Endothelial cell of umbilical vein (primary cell): ENCODE measurements around the gene UFD1.

ENCODE experiments used
- JUN ChIP-seq: IDR thresholded peaks from 2 replicates; pipeline ENCODE4 v1.6.1; 2011; ENCODE audit warnings: borderline replicate concordance, low read depth; ENCODE audit not compliant: insufficient read length, insufficient read depth
- POLR2A ChIP-seq: IDR thresholded peaks from 2 replicates; pipeline ENCODE4 v1.6.1; 2012; ENCODE audit warnings: low read depth, mild to moderate bottlenecking, control low read depth, low read length
- POLR2AphosphoS5 ChIP-seq: IDR thresholded peaks from 2 replicates; pipeline ENCODE4 v1.6.1; 2012; ENCODE audit warnings: low read depth, mild to moderate bottlenecking, control low read depth, low read length, moderate library complexity; ENCODE audit not compliant: insufficient read depth
- TF ChIP-seq, protein P1 (sequence below), 2 donors: IDR thresholded peaks; 1 replicate in 1 of 2; 2 replicates in 1 of 2; pipeline ENCODE4 v1.5.1; 2011; ENCODE audit warnings: low read length in 2 of 2, mild to moderate bottlenecking in 2 of 2, moderate library complexity in 2 of 2, control low read depth in 1 of 2, inconsistent platforms in 1 of 2, low read depth in 1 of 2; ENCODE audit not compliant: insufficient read depth in 1 of 2; ENCODE audit errors: extremely low read depth in 1 of 2
- TF ChIP-seq, protein P2 (sequence below): IDR thresholded peaks from 2 replicates; pipeline ENCODE4 v1.6.1; 2011; ENCODE audit not compliant: insufficient read depth, insufficient read length

DNA sequence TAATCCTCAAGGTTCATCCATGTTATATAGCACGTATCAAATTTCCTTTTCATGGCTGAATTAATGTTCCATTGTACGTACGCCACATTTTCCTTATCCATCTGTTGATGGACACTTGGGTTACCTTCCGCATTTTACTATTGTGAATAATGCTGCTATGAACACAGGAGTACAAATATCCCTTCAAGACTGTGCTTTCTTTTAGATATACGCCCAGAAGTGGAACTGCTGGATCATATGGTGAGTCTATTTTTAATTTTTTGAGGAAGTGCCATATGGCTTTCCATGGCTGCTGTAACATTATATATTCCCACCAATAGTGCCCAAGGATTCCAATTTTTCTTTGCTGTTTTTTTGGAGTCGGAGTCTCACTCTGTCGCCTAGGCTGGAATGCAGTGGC, 40.7 kb downstream of the UFD1 start:
- TF ChIP-seq POLR2A (no peak), POLR2AphosphoS5 (no peak), JUN (no peak)
- TF ChIP-seq, protein P1, sequence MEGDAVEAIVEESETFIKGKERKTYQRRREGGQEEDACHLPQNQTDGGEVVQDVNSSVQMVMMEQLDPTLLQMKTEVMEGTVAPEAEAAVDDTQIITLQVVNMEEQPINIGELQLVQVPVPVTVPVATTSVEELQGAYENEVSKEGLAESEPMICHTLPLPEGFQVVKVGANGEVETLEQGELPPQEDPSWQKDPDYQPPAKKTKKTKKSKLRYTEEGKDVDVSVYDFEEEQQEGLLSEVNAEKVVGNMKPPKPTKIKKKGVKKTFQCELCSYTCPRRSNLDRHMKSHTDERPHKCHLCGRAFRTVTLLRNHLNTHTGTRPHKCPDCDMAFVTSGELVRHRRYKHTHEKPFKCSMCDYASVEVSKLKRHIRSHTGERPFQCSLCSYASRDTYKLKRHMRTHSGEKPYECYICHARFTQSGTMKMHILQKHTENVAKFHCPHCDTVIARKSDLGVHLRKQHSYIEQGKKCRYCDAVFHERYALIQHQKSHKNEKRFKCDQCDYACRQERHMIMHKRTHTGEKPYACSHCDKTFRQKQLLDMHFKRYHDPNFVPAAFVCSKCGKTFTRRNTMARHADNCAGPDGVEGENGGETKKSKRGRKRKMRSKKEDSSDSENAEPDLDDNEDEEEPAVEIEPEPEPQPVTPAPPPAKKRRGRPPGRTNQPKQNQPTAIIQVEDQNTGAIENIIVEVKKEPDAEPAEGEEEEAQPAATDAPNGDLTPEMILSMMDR (IDR thresholded peaks at IDR 0.05; ENCODE audit: extremely low read depth in 1 of 2, insufficient read depth in 1 of 2, low read depth in 1 of 2, low read length in 2 of 2) = no peak
- TF ChIP-seq, protein P2, sequence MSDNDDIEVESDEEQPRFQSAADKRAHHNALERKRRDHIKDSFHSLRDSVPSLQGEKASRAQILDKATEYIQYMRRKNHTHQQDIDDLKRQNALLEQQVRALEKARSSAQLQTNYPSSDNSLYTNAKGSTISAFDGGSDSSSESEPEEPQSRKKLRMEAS = no peak
